ENCODE data around the gene TSKU.

TSKU gene

GRCh38 chr11:76783294-76783895, at the start of gene TSKU:
Gene TSKU, plus strand, starts transcription at chr11:76783356. Its CDS starts 12,261 bp downstream, at chr11:76795617.
- no peak for DNase-seq

GRCh38 chr11:76733906-76734305, 49.2 kb upstream of the TSKU start:
- DNase-seq, result peak; percentile 40 to 74

GRCh38 chr11:76734456-76735420, 48.4 kb upstream of the TSKU start:
- no peak for DNase-seq

GRCh38 chr11:76735841-76736240, 47.3 kb upstream of the TSKU start:
- DNase-seq, result no peak

- DNase-seq, result no peak
Observed at GRCh38 chr11:76736266-76736665, 46.9 kb upstream of the TSKU start.

- no peak for DNase-seq
Observed at GRCh38 chr11:76736773-76737495, 46.2 kb upstream of the TSKU start.

GRCh38 chr11:76738618-76739240, 44.4 kb upstream of the TSKU start:
- DNase-seq, result no peak

- no peak for DNase-seq
Observed at GRCh38 chr11:76739798-76740197, 43.4 kb upstream of the TSKU start.

- no peak for DNase-seq
Observed at GRCh38 chr11:76740772-76741171, 42.4 kb upstream of the TSKU start.

GRCh38 chr11:76742902-76743301, 40.3 kb upstream of the TSKU start:
- DNase-seq, result no peak

GRCh38 chr11:76744186-76745043, 38.7 kb upstream of the TSKU start:
- no peak for DNase-seq

GRCh38 chr11:76745044-76745376, 38.1 kb upstream of the TSKU start:
- no peak for DNase-seq

GRCh38 chr11:76745561-76746207, 37.5 kb upstream of the TSKU start:
- DNase-seq, result no peak

- no peak for DNase-seq
Observed at GRCh38 chr11:76747153-76747914, 35.8 kb upstream of the TSKU start.

GRCh38 chr11:76747915-76748860, 35.0 kb upstream of the TSKU start:
- DNase-seq, result no peak

- DNase-seq, result no peak
Observed at GRCh38 chr11:76748948-76749347, 34.2 kb upstream of the TSKU start.

GRCh38 chr11:76750067-76750466, 33.1 kb upstream of the TSKU start:
- DNase-seq, result no peak

- DNase-seq, result no peak
Observed at GRCh38 chr11:76750746-76751145, 32.4 kb upstream of the TSKU start.

GRCh38 chr11:76752321-76753143, 30.6 kb upstream of the TSKU start:
- no peak for DNase-seq

Measured in CD4-positive, alpha-beta T cell treated with Interferon alpha-2 for 1 hour (primary cell).